ENCODE measurements around the gene ITGA11. TPM values are rescaled to one million over a fixed set of nuclear protein-coding genes. Genes with fewer than 3 reads are reported as not detected.

ITGA11 gene
- total RNA-seq, 1 donor from 2014 or later = 193 TPM

- no peaks in the 10 kb centered on the region for H3K9me3 ChIP-seq (ENCODE audit: insufficient read depth, low read depth, low read length)
- no peaks in the 10 kb centered on the region for H3K27me3 ChIP-seq (ENCODE audit: insufficient read depth, low read length)
- Mint-ChIP-seq H3K27ac (ENCODE audit: unreplicated experiment) (peak overlapping the region; percentile 50), H3K4me3 (ENCODE audit: unreplicated experiment) (no peak overlapping the region), H3K36me3 (ENCODE audit: low read depth, unreplicated experiment) (peaks cover 44% of the 10 kb centered on the region), H3K9me3 (ENCODE audit: unreplicated experiment) (no peaks in the 10 kb centered on the region), H3K27me3 (ENCODE audit: low read depth, unreplicated experiment) (no peaks in the 10 kb centered on the region), H3K4me1 (ENCODE audit: low read depth, unreplicated experiment) (peaks cover 37% of the 10 kb centered on the region)
- peaks cover 23% of the 10 kb centered on the region for H3K36me3 ChIP-seq (ENCODE audit: insufficient read depth, low read length)
- DNase-seq (ENCODE audit: low read depth) = peak; percentile 68
- H3K4me2 ChIP-seq (ENCODE audit: low read length) = peak overlapping the region; percentile 49
- H3K4me1 ChIP-seq (ENCODE audit: insufficient read depth, low read length) = peaks cover 31% of the 10 kb centered on the region
- TF ChIP-seq EZH2 (IDR thresholded peaks at IDR 0.05; ENCODE audit: insufficient read depth, low read length) = no peak
- TF ChIP-seq CTCF (IDR thresholded peaks at IDR 0.05; ENCODE audit: insufficient read depth, low read depth, low read length) = no peak
- FAIRE-seq = no peak
- H2AFZ ChIP-seq (ENCODE audit: low read depth, low read length) = no peak overlapping the region
- H4K20me1 ChIP-seq (ENCODE audit: insufficient read depth, low read length) = peaks cover 6% of the 10 kb centered on the region
- no peak overlapping the region for H3K4me3 ChIP-seq (ENCODE audit: insufficient read depth, low read depth, low read length)
- no peaks in the 10 kb centered on the region for H3K79me2 ChIP-seq (ENCODE audit: insufficient read depth, low read length)
- H3K9ac ChIP-seq (ENCODE audit: low read length) = peak overlapping the region; percentile 53
- H3K27ac ChIP-seq (ENCODE audit: low read depth, low read length) = peak overlapping the region; percentile 61
These were observed 119.2 kb downstream of the ITGA11 start for GRCh38 chr15:68312701-68313204.

- Histone ChIP-seq H4K20me1 (ENCODE audit: insufficient read depth, low read length) (peaks cover 6% of the 10 kb centered on the region), H3K36me3 (ENCODE audit: insufficient read depth, low read length) (peaks cover 23% of the 10 kb centered on the region), H3K9ac (ENCODE audit: low read length) (peak overlapping the region; percentile 53), H3K4me1 (ENCODE audit: insufficient read depth, low read length) (peaks cover 31% of the 10 kb centered on the region), H3K4me3 (ENCODE audit: insufficient read depth, low read depth, low read length) (no peak overlapping the region), H3K4me2 (ENCODE audit: low read length) (no peak overlapping the region), H3K27me3 (ENCODE audit: insufficient read depth, low read length) (no peaks in the 10 kb centered on the region), H2AFZ (ENCODE audit: low read depth, low read length) (no peak overlapping the region), H3K27ac (ENCODE audit: low read depth, low read length) (peak overlapping the region; percentile 61), H3K79me2 (ENCODE audit: insufficient read depth, low read length) (no peaks in the 10 kb centered on the region), H3K9me3 (ENCODE audit: insufficient read depth, low read depth, low read length) (no peaks in the 10 kb centered on the region)
- FAIRE-seq (no peak), DNase-seq (ENCODE audit: low read depth) (no peak)
- Mint-ChIP-seq H3K4me3 (ENCODE audit: unreplicated experiment) (no peak overlapping the region), H3K9me3 (ENCODE audit: unreplicated experiment) (no peaks in the 10 kb centered on the region), H3K4me1 (ENCODE audit: low read depth, unreplicated experiment) (peaks cover 36% of the 10 kb centered on the region), H3K27me3 (ENCODE audit: low read depth, unreplicated experiment) (no peaks in the 10 kb centered on the region), H3K27ac (ENCODE audit: unreplicated experiment) (no peak overlapping the region), H3K36me3 (ENCODE audit: low read depth, unreplicated experiment) (peaks cover 42% of the 10 kb centered on the region)
- TF ChIP-seq CTCF (IDR thresholded peaks at IDR 0.05; ENCODE audit: insufficient read depth, low read depth, low read length) = no peak
- no peak for TF ChIP-seq EZH2 (IDR thresholded peaks at IDR 0.05; ENCODE audit: insufficient read depth, low read length)
These were observed 120.0 kb downstream of the ITGA11 start for GRCh38 chr15:68311859-68312557.

GRCh38 chr15:68311464-68311835 lies 120.5 kb downstream of the ITGA11 start:
- no peak for FAIRE-seq

More at GRCh38 chr15:68311464-68311835, 120.5 kb downstream of the ITGA11 start:
- Mint-ChIP-seq H3K9me3 (ENCODE audit: unreplicated experiment) (no peaks in the 10 kb centered on the region), H3K36me3 (ENCODE audit: low read depth, unreplicated experiment) (peaks cover 42% of the 10 kb centered on the region), H3K4me1 (ENCODE audit: low read depth, unreplicated experiment) (peaks cover 33% of the 10 kb centered on the region), H3K27ac (ENCODE audit: unreplicated experiment) (peak overlapping the region; percentile 84), H3K27me3 (ENCODE audit: low read depth, unreplicated experiment) (no peaks in the 10 kb centered on the region), H3K4me3 (ENCODE audit: unreplicated experiment) (no peak overlapping the region)
- H3K79me2 ChIP-seq (ENCODE audit: insufficient read depth, low read length) = no peaks in the 10 kb centered on the region
- no peak overlapping the region for H3K9ac ChIP-seq (ENCODE audit: low read length)
- peaks cover 29% of the 10 kb centered on the region for H3K4me1 ChIP-seq (ENCODE audit: insufficient read depth, low read length)
- H3K4me3 ChIP-seq (ENCODE audit: insufficient read depth, low read depth, low read length) = no peak overlapping the region
- no peak overlapping the region for H3K27ac ChIP-seq (ENCODE audit: low read depth, low read length)
- H4K20me1 ChIP-seq (ENCODE audit: insufficient read depth, low read length) = peaks cover 2% of the 10 kb centered on the region
- TF ChIP-seq EZH2 (IDR thresholded peaks at IDR 0.05; ENCODE audit: insufficient read depth, low read length) = no peak
- TF ChIP-seq CTCF (IDR thresholded peaks at IDR 0.05; ENCODE audit: insufficient read depth, low read depth, low read length) = no peak
- no peak overlapping the region for H3K4me2 ChIP-seq (ENCODE audit: low read length)
- H3K9me3 ChIP-seq (ENCODE audit: insufficient read depth, low read depth, low read length) = no peaks in the 10 kb centered on the region
- peaks cover 26% of the 10 kb centered on the region for H3K36me3 ChIP-seq (ENCODE audit: insufficient read depth, low read length)
- no peak for DNase-seq (ENCODE audit: low read depth)
- no peaks in the 10 kb centered on the region for H3K27me3 ChIP-seq (ENCODE audit: insufficient read depth, low read length)
- H2AFZ ChIP-seq (ENCODE audit: low read depth, low read length) = no peak overlapping the region
